K562 (cell line): ENCODE data around the gene OPRL1. TPM values are rescaled to one million over a fixed set of nuclear protein-coding genes. Genes with fewer than 3 reads are reported as not detected.
A peak's percentile ranks its signal among the peaks of the same experiment; 100 is the strongest.

Experiments
- BACH1 ChIP-seq: fragments of 200-800 bp; sonication (Bioruptor generic); IDR thresholded peaks from 2 replicates; pipeline ENCODE4 v1.6.1; 2016; ENCODE audit warnings: missing genetic modification characterization, missing compliant biosample characterization
- DMBX1 ChIP-seq: fragments of 250-450 bp; sonication (Bioruptor Pico); IDR thresholded peaks from 2 replicates; pipeline ENCODE4 v1.8.0; 2022; ENCODE audit warnings: inconsistent platforms, mild to moderate bottlenecking, moderate library complexity, borderline replicate concordance
- DNMT1 ChIP-seq: fragments of 450-650 bp; IDR thresholded peaks from 2 replicates; pipeline ENCODE4 v1.6.1; 2016; ENCODE audit warnings: antibody characterized with exemption, mild to moderate bottlenecking
- EHMT2 ChIP-seq: fragments of 450-650 bp; IDR thresholded peaks from 2 replicates; pipeline ENCODE4 v1.6.1; 2018; ENCODE audit warnings: antibody characterized with exemption
- ESRRB ChIP-seq: fragments of 250-450 bp; sonication (Bioruptor Pico); IDR thresholded peaks from 2 replicates; pipeline ENCODE4 v1.5.0; 2020; ENCODE audit warnings: mild to moderate bottlenecking, moderate library complexity, borderline replicate concordance
- HNRNPH1 ChIP-seq: fragments of 200-400 bp; formaldehyde crosslinking; optimal IDR thresholded peaks from 2 replicates; pipeline ENCODE3; 2017; ENCODE audit warnings: low read depth, mild to moderate bottlenecking, low read length, moderate library complexity
- JUNB ChIP-seq: fragments of 450-650 bp; formaldehyde crosslinking; conservative IDR thresholded peaks from 2 replicates; pipeline ENCODE4 v1.4.0; 2020; ENCODE audit warnings: mild to moderate bottlenecking
- MNT ChIP-seq, 2 experiments: fragments of 450-650 bp; conservative IDR thresholded peaks; 2 replicates each; pipeline ENCODE4 v1.6.1; 2017; ENCODE audit warnings: mild to moderate bottlenecking in 2 of 2, moderate library complexity in 2 of 2
- NCOA4 ChIP-seq: fragments of 450-650 bp; IDR thresholded peaks from 2 replicates; pipeline ENCODE4 v1.6.1; 2018; ENCODE audit warnings: mild to moderate bottlenecking; ENCODE audit not compliant: partially characterized antibody
- RAD21 ChIP-seq, 2 experiments: fragments of 250-450 bp in 1 of 2; fragments of 450-650 bp in 1 of 2; sonication (Bioruptor Pico) in 1 of 2; formaldehyde crosslinking in 1 of 2; IDR thresholded peaks in 1 of 2; conservative IDR thresholded peaks in 1 of 2; 2 replicates each; pipeline versions ENCODE4 v1.4.0 to v1.8.0; 2020 to 2022; ENCODE audit warnings: mild to moderate bottlenecking in 2 of 2, moderate library complexity in 1 of 2
- ZBTB1 ChIP-seq: sonication (generic); formaldehyde crosslinking; IDR thresholded peaks from 2 replicates; pipeline ENCODE4 v1.8.1; 2023; ENCODE audit warnings: missing genetic modification reagents, low read depth, mild to moderate bottlenecking, borderline replicate concordance
- ZNF12 ChIP-seq: sonication (generic); formaldehyde crosslinking; IDR thresholded peaks from 2 replicates; pipeline ENCODE4 v1.4.0; 2020; ENCODE audit warnings: mild to moderate bottlenecking, missing genetic modification reagents
- ZNF24 ChIP-seq: fragments of 450-650 bp; IDR thresholded peaks from 2 replicates; pipeline ENCODE4 v1.6.1; 2016
- ZNF311 ChIP-seq: fragments of 250-450 bp; sonication (Bioruptor Pico); IDR thresholded peaks from 2 replicates; pipeline ENCODE4 v1.4.0; 2020; ENCODE audit warnings: mild to moderate bottlenecking, moderate library complexity
- ZNF324 ChIP-seq: fragments of 250-450 bp; sonication (Bioruptor Pico); IDR thresholded peaks from 2 replicates; pipeline ENCODE4 v1.4.0; 2020; ENCODE audit warnings: mild to moderate bottlenecking
- ZNF384 ChIP-seq: IDR thresholded peaks from 2 replicates; pipeline ENCODE4 v1.6.1; 2012; ENCODE audit warnings: low read depth, low read length, improper control_type of control experiment
- polyA plus RNA-seq, 8 experiments: library from polyadenylated mRNA; depleted of rRNA in 4 of 8; stranded (reverse) in 5 of 8; unstranded in 3 of 8; fragments of >200 nt; fragmentation: Nextera tagmentation in 2 of 8; fragmentation: Illumina TruSeq in 1 of 8; extraction: Ambion mirVana in 2 of 8; extraction: Trizol in 1 of 8; gene quantifications; 2 replicates each; pipeline versions ENCODE4 v1.2.1 to v1.2.3, GENCODE V29; 2011 to 2014; ENCODE audit warnings: inconsistent platforms in 1 of 8, missing spikeins in 1 of 8
- total RNA-seq, 7 experiments: library from RNA; depleted of rRNA in 6 of 7; stranded (reverse); fragments of >200 nt in 6 of 7; fragmentation: Illumina TruSeq in 2 of 7; extraction: Trizol in 2 of 7; gene quantifications; 2 replicates each; pipeline versions ENCODE4 v1.2.1 to v1.2.3, GENCODE V29; 2011 to 2021; ENCODE audit warnings: low replicate concordance in 1 of 7
- TF ChIP-seq, protein P1 (sequence below), 2 experiments: fragments of 450-650 bp in 1 of 2; sonication (generic) in 1 of 2; formaldehyde crosslinking in 1 of 2; IDR thresholded peaks; 2 replicates each; pipeline versions ENCODE4 v1.7.1 to v1.9.0; 2016 to 2022; ENCODE audit warnings: inconsistent platforms in 1 of 2, mild to moderate bottlenecking in 1 of 2, missing genetic modification reagents in 1 of 2

OPRL1 gene
- total and polyA plus RNA-seq, 9 of the 15 experiments (the other 6 are each of a cell fraction or from before 2014, with no cell fraction given), result 0.06 to 0.33 (median 0.11) TPM; not detected in 2

- TF ChIP-seq JUNB (CRISPR knock-in tag) (no peak), DNMT1 (no peak), ZNF311 (CRISPR knock-in tag) (peak; percentile 84), BACH1 (tag) (peak; percentile 72; the same call in 1 of the 2 replicates), ZNF24 (no peak), ZBTB1 (CRISPR knock-in tag) (no peak; the same call in 1 of the 2 replicates), RAD21 (CRISPR knock-in tag; conservative IDR thresholded peaks at IDR 0.05 in 1 of 2, IDR thresholded peaks at IDR 0.05 in 1 of 2) (no peak), NCOA4 (no peak), ZNF384 (no peak), EHMT2 (no peak), MNT (conservative IDR thresholded peaks at IDR 0.05) (peak in 1 of 2 experiments; percentile 90; a peak in 2 of 4 replicates), ZNF12 (CRISPR knock-in tag) (no peak), ZNF324 (CRISPR knock-in tag) (no peak), HNRNPH1 (no peak), ESRRB (CRISPR knock-in tag) (no peak), DMBX1 (CRISPR knock-in tag) (peak; percentile 96)
- TF ChIP-seq, protein P1, sequence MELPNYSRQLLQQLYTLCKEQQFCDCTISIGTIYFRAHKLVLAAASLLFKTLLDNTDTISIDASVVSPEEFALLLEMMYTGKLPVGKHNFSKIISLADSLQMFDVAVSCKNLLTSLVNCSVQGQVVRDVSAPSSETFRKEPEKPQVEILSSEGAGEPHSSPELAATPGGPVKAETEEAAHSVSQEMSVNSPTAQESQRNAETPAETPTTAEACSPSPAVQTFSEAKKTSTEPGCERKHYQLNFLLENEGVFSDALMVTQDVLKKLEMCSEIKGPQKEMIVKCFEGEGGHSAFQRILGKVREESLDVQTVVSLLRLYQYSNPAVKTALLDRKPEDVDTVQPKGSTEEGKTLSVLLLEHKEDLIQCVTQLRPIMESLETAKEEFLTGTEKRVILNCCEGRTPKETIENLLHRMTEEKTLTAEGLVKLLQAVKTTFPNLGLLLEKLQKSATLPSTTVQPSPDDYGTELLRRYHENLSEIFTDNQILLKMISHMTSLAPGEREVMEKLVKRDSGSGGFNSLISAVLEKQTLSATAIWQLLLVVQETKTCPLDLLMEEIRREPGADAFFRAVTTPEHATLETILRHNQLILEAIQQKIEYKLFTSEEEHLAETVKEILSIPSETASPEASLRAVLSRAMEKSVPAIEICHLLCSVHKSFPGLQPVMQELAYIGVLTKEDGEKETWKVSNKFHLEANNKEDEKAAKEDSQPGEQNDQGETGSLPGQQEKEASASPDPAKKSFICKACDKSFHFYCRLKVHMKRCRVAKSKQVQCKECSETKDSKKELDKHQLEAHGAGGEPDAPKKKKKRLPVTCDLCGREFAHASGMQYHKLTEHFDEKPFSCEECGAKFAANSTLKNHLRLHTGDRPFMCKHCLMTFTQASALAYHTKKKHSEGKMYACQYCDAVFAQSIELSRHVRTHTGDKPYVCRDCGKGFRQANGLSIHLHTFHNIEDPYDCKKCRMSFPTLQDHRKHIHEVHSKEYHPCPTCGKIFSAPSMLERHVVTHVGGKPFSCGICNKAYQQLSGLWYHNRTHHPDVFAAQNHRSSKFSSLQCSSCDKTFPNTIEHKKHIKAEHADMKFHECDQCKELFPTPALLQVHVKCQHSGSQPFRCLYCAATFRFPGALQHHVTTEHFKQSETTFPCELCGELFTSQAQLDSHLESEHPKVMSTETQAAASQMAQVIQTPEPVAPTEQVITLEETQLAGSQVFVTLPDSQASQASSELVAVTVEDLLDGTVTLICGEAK (IDR thresholded peaks at IDR 0.05), result no peak
- TF ChIP-seq, protein P1 (CRISPR knock-in tag; IDR thresholded peaks at IDR 0.05), result no peak
Observed at GRCh38 chr20:64062596-64063388, 17.1 kb upstream of the OPRL1 start, which contains the start of gene TCEA2 (continued).
